OCI-LY7 (cell line): ENCODE measurements around the gene ARL16. TPM values are rescaled to one million over a fixed set of nuclear protein-coding genes. Genes with fewer than 3 reads are reported as not detected.

Experiments used
- BruUV-seq: library from RNA; stranded (reverse); fragments of 400-500 nt; replicated peaks from 2 replicates; lab custom pipeline; 2021; lab: Mats Ljungman, UMichigan
- CTCF ChIA-PET: fragments of 300-600 bp; sonication (Branson Sonifier 250); formaldehyde crosslinking; loops from one replicate; lab custom pipeline; 2022; ENCODE audit warnings: antibody characterized with exemption; ENCODE audit not compliant: unreplicated experiment; lab: Charles Lee
- POLR2A ChIA-PET: fragments of 300-600 bp; sonication (Branson Sonifier 250); formaldehyde crosslinking; loops from one replicate; lab custom pipeline; 2022; ENCODE audit warnings: antibody characterized with exemption; lab: Charles Lee
- DNase-seq: peaks from one replicate; pipeline ENCODE4 v3.0.0-alpha.2; 2015; ENCODE audit warnings: low spot score
- H2AFZ ChIP-seq: fragments of 200-600 bp; sonication (generic), shearing (Covaris generic); 2 replicates; pipeline ENCODE4 v1.6.1; 2014; ENCODE audit warnings: mild to moderate bottlenecking, antibody characterized with exemption, low read length, moderate library complexity
- H3K27ac ChIP-seq: fragments of 200-600 bp; sonication (generic); 2 replicates; pipeline ENCODE4 v1.5.1; 2014; ENCODE audit warnings: mixed run types, low read depth, mild to moderate bottlenecking, moderate library complexity, low read length, inconsistent platforms; ENCODE audit not compliant: poor library complexity, severe bottlenecking
- H3K36me3 ChIP-seq: fragments of 200-600 bp; sonication (generic); 2 replicates; pipeline ENCODE4 v1.6.1; 2014; ENCODE audit warnings: mild to moderate bottlenecking, antibody characterized with exemption, low read length, moderate library complexity, mixed read lengths; ENCODE audit not compliant: insufficient read depth
- H3K4me1 ChIP-seq: fragments of 200-600 bp; sonication (generic); 2 replicates; pipeline ENCODE4 v1.5.1; 2014; ENCODE audit warnings: mild to moderate bottlenecking, low read length; ENCODE audit not compliant: insufficient read depth, poor library complexity, severe bottlenecking
- H3K4me2 ChIP-seq: fragments of 200-600 bp; sonication (generic); 2 replicates; pipeline ENCODE4 v1.6.1; 2014; ENCODE audit warnings: mild to moderate bottlenecking, low read length
- H3K4me3 ChIP-seq: fragments of 200-600 bp; sonication (generic); 2 replicates; pipeline ENCODE4 v1.5.1; 2014; ENCODE audit warnings: mild to moderate bottlenecking, low read depth, low read length; ENCODE audit not compliant: poor library complexity, severe bottlenecking
- H3K79me2 ChIP-seq: fragments of 200-600 bp; sonication (generic); 2 replicates; pipeline ENCODE4 v1.6.1; 2016; ENCODE audit warnings: low read depth, mild to moderate bottlenecking, low read length, moderate library complexity, mixed read lengths; ENCODE audit not compliant: insufficient read depth
- H3K9me2 ChIP-seq: fragments of 200-600 bp; sonication (generic); 2 replicates; pipeline ENCODE4 v1.6.1; 2016; ENCODE audit warnings: mild to moderate bottlenecking, low read length, mixed read lengths; ENCODE audit not compliant: insufficient read depth
- H3K9me3 ChIP-seq: fragments of 200-600 bp; sonication (generic); 2 replicates; pipeline ENCODE4 v1.6.1; 2014; ENCODE audit warnings: mild to moderate bottlenecking, mixed run types, low read length, mixed read lengths
- H4K20me1 ChIP-seq: fragments of 200-600 bp; sonication (generic); 2 replicates; pipeline ENCODE4 v1.6.1; 2014; ENCODE audit warnings: mild to moderate bottlenecking, antibody characterized with exemption, low read length, moderate library complexity, mixed read lengths; ENCODE audit not compliant: insufficient read depth
- EZH2phosphoT487 ChIP-seq: fragments of 200-600 bp; sonication (generic); IDR thresholded peaks from 2 replicates; pipeline ENCODE4 v1.6.1; 2018; ENCODE audit warnings: low read depth, borderline replicate concordance, mild to moderate bottlenecking, mixed run types, antibody characterized with exemption, low read length, moderate library complexity, mixed read lengths
- intact Hi-C: fragments of 100-400 bp; cut with micrococcal nuclease; formaldehyde crosslinking; loops from one replicate; pipeline ENCODE4 v1.10.0; 2022; ENCODE audit not compliant: unreplicated experiment
- total RNA-seq, 2 experiments: library from RNA; depleted of rRNA in 1 of 2; stranded (reverse); fragments of >200 nt in 1 of 2; shearing (Covaris generic) in 1 of 2; gene quantifications; 2 replicates each; pipeline ENCODE4 v1.2.3, GENCODE V29; 2014 to 2022
- TF ChIP-seq, protein P1 (sequence below): fragments of 200-600 bp; sonication (generic); conservative IDR thresholded peaks from 2 replicates; pipeline ENCODE4 v1.5.1; 2014; ENCODE audit warnings: mild to moderate bottlenecking, antibody characterized with exemption, low read length, moderate library complexity, mixed read lengths

The ARL16 gene
- total RNA-seq, 2 experiments from 2014 or later, result 49.8 to 86.1 TPM

DNA sequence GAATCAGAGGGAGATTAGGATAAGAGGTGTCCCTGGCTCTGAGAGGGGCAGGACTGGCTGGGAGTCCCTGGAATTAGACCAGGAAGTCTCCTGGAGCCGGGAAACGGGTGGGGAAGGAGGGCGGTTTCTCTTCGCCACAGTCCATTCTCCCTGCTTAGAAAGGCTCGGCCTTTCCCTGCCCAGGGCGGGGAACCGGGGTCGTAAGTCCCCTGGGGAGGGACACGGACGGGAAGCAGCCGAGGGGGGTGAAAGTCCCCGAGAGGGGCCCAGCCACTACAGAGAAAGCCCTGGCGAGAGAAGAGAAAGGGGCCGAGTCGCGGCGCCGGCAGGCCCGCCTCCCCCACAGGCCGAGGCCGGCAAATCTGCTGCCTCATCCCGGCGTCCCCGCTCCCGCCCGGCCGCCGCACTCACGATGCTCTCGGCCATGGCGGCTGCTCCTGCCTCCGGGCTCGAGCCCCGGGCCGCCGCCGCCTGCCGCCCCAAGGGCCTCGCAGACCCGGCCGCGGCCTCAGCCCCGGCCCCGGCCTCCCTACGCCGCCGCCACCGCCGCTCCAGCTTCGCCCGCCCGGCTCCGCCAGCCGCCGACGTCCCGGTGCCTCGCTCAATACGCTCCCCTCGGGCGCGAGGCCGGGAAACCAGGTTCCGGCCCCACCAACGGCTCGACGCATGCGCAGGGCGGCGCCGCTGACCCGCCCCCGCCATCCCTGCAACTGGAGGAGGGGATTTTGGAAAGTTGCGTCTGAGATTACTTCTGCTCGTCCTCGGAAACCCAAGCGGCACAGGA lies 46.9 kb downstream of the ARL16 start, which contains the start of the genes NPLOC4 and TSPAN10:
Gene NPLOC4 (minus strand): TSS at position 608 of the 784 bp plus-strand sequence. CDS start 182 bp downstream, at position 426.
Gene TSPAN10 (plus strand): TSS at position 692 of the 784 bp plus-strand sequence. CDS start 5,217 bp downstream, outside the sequence.
- H4K20me1 ChIP-seq, result peaks cover 13% of the 10 kb centered on the region; the same call in 1 of the 2 replicates
- ChIA-PET CTCF (interaction anchor here (0.6 kb wide), 1 partner anchor 465 kb away, joined by 3 read pairs; no protein-coding TSS in a partner anchor), POLR2A (no interaction called here)
- peaks cover 49% of the 10 kb centered on the region for H3K79me2 ChIP-seq
- H3K4me1 ChIP-seq, result peaks cover 15% of the 10 kb centered on the region
- H3K36me3 ChIP-seq, result peaks cover 27% of the 10 kb centered on the region
- TF ChIP-seq EZH2phosphoT487, result no peak
- TF ChIP-seq, protein P1, sequence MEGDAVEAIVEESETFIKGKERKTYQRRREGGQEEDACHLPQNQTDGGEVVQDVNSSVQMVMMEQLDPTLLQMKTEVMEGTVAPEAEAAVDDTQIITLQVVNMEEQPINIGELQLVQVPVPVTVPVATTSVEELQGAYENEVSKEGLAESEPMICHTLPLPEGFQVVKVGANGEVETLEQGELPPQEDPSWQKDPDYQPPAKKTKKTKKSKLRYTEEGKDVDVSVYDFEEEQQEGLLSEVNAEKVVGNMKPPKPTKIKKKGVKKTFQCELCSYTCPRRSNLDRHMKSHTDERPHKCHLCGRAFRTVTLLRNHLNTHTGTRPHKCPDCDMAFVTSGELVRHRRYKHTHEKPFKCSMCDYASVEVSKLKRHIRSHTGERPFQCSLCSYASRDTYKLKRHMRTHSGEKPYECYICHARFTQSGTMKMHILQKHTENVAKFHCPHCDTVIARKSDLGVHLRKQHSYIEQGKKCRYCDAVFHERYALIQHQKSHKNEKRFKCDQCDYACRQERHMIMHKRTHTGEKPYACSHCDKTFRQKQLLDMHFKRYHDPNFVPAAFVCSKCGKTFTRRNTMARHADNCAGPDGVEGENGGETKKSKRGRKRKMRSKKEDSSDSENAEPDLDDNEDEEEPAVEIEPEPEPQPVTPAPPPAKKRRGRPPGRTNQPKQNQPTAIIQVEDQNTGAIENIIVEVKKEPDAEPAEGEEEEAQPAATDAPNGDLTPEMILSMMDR, result no peak
- DNase-seq, result peak; percentile 93
- intact Hi-C loops, result loop anchor here (1.0 to 5.0 kb wide), 2 partner anchors 30 to 84 kb away; partner anchors contain the start of genes CCDC137, FAAP100 and OXLD1
- peak within 1 kb of the TSS; percentile 87 for H3K4me2 ChIP-seq
- no peaks in the 10 kb centered on the region for H3K9me3 ChIP-seq
- H2AFZ ChIP-seq, result peak within 1 kb of the TSS; percentile 98
- H3K27ac ChIP-seq, result peak within 1 kb of the TSS; percentile 14
- no TSS peak for BruUV-seq
- no peaks in the 10 kb centered on the region for H3K9me2 ChIP-seq
- peak within 1 kb of the TSS; percentile 84 for H3K4me3 ChIP-seq

DNA sequence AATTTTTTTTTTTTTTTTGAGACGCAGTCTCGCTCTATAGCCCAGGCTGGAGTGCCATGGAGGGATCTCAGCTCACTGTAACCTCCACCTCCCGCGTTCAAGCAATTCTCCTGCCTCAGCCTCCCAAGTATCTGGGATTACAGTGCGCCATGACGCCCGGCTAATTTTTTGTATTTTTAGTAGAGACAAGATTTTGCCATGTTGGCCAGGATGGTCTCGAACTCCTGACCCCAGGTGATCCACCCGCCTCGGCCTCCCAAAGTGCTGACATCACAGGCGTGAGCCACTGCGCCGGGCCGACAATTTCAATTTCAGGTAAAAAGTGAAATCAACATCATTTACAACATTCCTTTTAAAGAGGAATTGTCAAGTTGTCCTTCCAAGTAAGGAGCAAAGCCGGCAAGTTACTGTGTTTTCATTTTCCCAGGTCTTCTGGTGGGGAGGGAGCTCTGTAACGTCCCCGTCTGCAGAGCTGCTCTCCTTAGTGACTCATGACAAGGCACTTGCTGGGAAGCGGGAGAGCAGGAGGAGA lies 47.6 kb downstream of the ARL16 start:
- peak overlapping the region; percentile 87 for H3K4me2 ChIP-seq
- ChIA-PET POLR2A (no interaction called here), CTCF (no interaction called here)
- peak overlapping the region; percentile 14 for H3K27ac ChIP-seq
- peaks cover 31% of the 10 kb centered on the region for H3K36me3 ChIP-seq
- H4K20me1 ChIP-seq, result peaks cover 13% of the 10 kb centered on the region; the same call in 1 of the 2 replicates
- TF ChIP-seq, protein P1, result no peak
- no peak for TF ChIP-seq EZH2phosphoT487
- peaks cover 15% of the 10 kb centered on the region for H3K4me1 ChIP-seq
- no TSS peak for BruUV-seq
- peak; percentile 20 for DNase-seq
- peak overlapping the region; percentile 84 for H3K4me3 ChIP-seq
- H2AFZ ChIP-seq, result peak overlapping the region; percentile 24; the same call in 1 of the 2 replicates
- no peaks in the 10 kb centered on the region for H3K9me2 ChIP-seq
- no peaks in the 10 kb centered on the region for H3K9me3 ChIP-seq
- peaks cover 50% of the 10 kb centered on the region for H3K79me2 ChIP-seq
- intact Hi-C loops, result loop anchor here (5.0 kb wide), 1 partner anchor 84 kb away; the partner anchor contains the start of gene FAAP100
